HEK293T (cell line): Measurements from ENCODE around the gene EGLN2.
"Not testable (repeated sequence)": the region's sequence is repeated elsewhere in the genome, so short reads cannot be mapped to it uniquely, and the experiment has no call there.

Experiments
- CTCF ChIA-PET: fragments of 350-600 bp; formaldehyde crosslinking; extraction: SDS; loops from one replicate; lab custom pipeline; 2021; ENCODE audit warnings: antibody characterized with exemption, inconsistent platforms; lab: Yijun Ruan, JAX
- POLR2A ChIA-PET: fragments of 350-600 bp; formaldehyde crosslinking; extraction: SDS; loops from one replicate; lab custom pipeline; 2020; ENCODE audit warnings: antibody characterized with exemption, inconsistent platforms; lab: Yijun Ruan, JAX
- DNase-seq: peaks from one replicate; pipeline ENCODE4 v3.0.0; 2012; ENCODE audit warnings: mixed read lengths; ENCODE audit errors: extremely low spot score
- ARNT ChIP-seq: fragments of 450-650 bp; IDR thresholded peaks from 2 replicates; pipeline ENCODE4 v1.6.1; 2017; ENCODE audit warnings: mild to moderate bottlenecking
- BHLHE40 ChIP-seq: fragments of 450-650 bp; IDR thresholded peaks from 2 replicates; pipeline ENCODE4 v1.6.1; 2016; ENCODE audit warnings: mild to moderate bottlenecking, moderate library complexity, borderline replicate concordance
- CTBP1 ChIP-seq: fragments of 450-650 bp; IDR thresholded peaks from 2 replicates; pipeline ENCODE4 v1.6.1; 2016; ENCODE audit warnings: borderline replicate concordance
- ELF4 ChIP-seq: fragments of 450-650 bp; IDR thresholded peaks from 2 replicates; pipeline ENCODE4 v1.6.1; 2017; ENCODE audit warnings: antibody characterized with exemption
- FOXA1 ChIP-seq: fragments of 450-650 bp; IDR thresholded peaks from 2 replicates; pipeline ENCODE4 v1.6.1; 2016; ENCODE audit warnings: mild to moderate bottlenecking
- FOXM1 ChIP-seq: fragments of 450-650 bp; IDR thresholded peaks from 2 replicates; pipeline ENCODE4 v1.6.1; 2017; ENCODE audit warnings: mild to moderate bottlenecking, borderline replicate concordance
- HDGF ChIP-seq: fragments of 450-650 bp; IDR thresholded peaks from 2 replicates; pipeline ENCODE4 v1.6.1; 2017; ENCODE audit warnings: antibody characterized with exemption, borderline replicate concordance
- L3MBTL2 ChIP-seq: fragments of 450-650 bp; conservative IDR thresholded peaks from 2 replicates; pipeline ENCODE4 v1.6.1; 2016; ENCODE audit warnings: mild to moderate bottlenecking
- LEF1 ChIP-seq: fragments of 450-650 bp; IDR thresholded peaks from 2 replicates; pipeline ENCODE4 v1.6.1; 2017; ENCODE audit warnings: mild to moderate bottlenecking, borderline replicate concordance
- NFRKB ChIP-seq: fragments of 450-650 bp; IDR thresholded peaks from 2 replicates; pipeline ENCODE4 v1.6.1; 2016; ENCODE audit warnings: mild to moderate bottlenecking, moderate library complexity
- SP1 ChIP-seq: fragments of 450-650 bp; IDR thresholded peaks from 2 replicates; pipeline ENCODE4 v1.6.1; 2017
- SUZ12 ChIP-seq: fragments of 450-650 bp; IDR thresholded peaks from 2 replicates; pipeline ENCODE4 v1.6.1; 2016; ENCODE audit warnings: mild to moderate bottlenecking
- TARDBP ChIP-seq: fragments of 450-650 bp; IDR thresholded peaks from 2 replicates; pipeline ENCODE4 v1.6.1; 2016
- ZNF384 ChIP-seq: fragments of 450-650 bp; IDR thresholded peaks from 2 replicates; pipeline ENCODE4 v1.6.1; 2016
- TF ChIP-seq, protein P1 (sequence below): fragments of 450-650 bp; IDR thresholded peaks from 2 replicates; pipeline ENCODE4 v1.6.1; 2016

Gene EGLN2

DNA sequence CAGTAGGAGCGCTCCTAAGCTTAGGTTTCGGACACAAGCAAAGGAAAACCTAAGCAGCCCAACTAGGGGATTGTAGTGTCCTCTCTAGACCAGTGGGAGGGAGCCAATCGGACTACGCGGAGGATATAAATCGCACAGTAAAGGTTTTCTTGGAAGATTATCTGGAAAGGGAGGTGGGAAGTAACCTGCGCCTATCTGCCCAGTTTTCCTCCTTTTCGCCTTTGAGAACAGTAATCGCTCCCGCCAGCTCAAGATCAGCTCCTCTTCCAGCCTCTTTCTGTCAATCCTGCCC is 21.4 kb upstream of the EGLN2 start:
- CTCF ChIA-PET: interaction anchor here (1.3 to 1.7 kb wide), 3 partner anchors 21 to 29 kb away, joined by 3 to 17 read pairs (median 4); partner anchors contain the start of gene EGLN2
- POLR2A ChIA-PET: interaction anchor here (1.0 to 3.6 kb wide), 7 partner anchors 9 to 114 kb away, joined by 3 to 55 read pairs (median 8); partner anchors contain the start of genes ACTMAP, EGLN2 and SNRPA
- TF ChIP-seq BHLHE40 (no peak), CTBP1 (no peak)
- DNase-seq: no peak

DNA sequence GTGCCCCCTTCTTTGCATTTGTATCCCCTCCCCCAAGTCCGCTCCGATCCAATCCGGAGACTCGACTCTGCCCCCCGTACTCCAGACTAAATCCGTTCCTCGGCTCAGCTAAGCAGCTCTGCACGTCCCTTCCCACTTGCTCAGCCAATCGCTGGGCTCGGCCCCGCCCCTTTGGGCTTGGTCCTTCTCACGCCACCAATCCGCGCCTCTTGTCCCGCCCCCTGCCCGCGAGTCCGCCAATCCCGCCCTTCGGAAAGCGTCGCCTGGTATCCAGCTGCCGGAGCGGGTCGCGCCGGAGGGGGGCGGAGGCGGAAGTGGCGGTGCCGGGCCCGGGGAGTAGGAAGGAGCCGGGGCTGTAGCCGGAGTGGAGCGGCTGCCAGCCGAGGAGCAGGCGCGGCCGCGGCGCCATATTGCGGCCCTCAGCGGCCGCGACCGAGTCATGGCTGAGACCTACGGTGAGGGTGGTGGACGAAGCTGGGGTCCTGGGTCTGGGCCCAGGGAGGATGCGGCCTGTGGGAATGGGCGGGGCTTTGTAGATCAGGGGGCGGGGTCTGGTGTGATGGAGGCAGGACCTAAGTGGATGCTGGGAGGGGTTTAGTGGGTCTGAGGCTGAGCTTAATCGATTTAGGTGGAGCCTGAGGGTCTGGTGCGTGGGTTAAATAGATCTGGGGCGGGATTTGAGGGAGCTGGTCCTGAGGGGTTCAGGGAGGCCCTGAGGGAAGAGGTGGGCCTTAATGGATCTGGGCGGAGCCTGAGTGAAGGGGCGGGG is 20.9 kb upstream of the EGLN2 start, which contains the start of gene RAB4B:
Gene RAB4B (plus strand): TSS at position 311 of the 769 bp plus-strand sequence. CDS start 129 bp downstream, at position 440.
- ChIA-PET CTCF (interaction anchor here (1.3 to 1.7 kb wide), 3 partner anchors 20 to 29 kb away, joined by 3 to 17 read pairs (median 4); partner anchors contain the start of gene EGLN2), POLR2A (interaction anchor here (1.0 to 3.6 kb wide), 9 partner anchors 8 to 486 kb away, joined by 3 to 55 read pairs (median 5); partner anchors contain the start of genes ACTMAP, COQ8B, EGLN2 and HNRNPUL1)
- peak; percentile 95 for DNase-seq
- TF ChIP-seq ELF4 (peak; percentile 90), SP1 (peak; percentile 84), L3MBTL2 (no peak), HDGF (0 out of 2 replicates have a peak, but pooled peaks have one; percentile 93), TARDBP (no peak)
- TF ChIP-seq, protein P1, sequence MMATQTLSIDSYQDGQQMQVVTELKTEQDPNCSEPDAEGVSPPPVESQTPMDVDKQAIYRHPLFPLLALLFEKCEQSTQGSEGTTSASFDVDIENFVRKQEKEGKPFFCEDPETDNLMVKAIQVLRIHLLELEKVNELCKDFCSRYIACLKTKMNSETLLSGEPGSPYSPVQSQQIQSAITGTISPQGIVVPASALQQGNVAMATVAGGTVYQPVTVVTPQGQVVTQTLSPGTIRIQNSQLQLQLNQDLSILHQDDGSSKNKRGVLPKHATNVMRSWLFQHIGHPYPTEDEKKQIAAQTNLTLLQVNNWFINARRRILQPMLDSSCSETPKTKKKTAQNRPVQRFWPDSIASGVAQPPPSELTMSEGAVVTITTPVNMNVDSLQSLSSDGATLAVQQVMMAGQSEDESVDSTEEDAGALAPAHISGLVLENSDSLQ: peak; percentile 89

DNA sequence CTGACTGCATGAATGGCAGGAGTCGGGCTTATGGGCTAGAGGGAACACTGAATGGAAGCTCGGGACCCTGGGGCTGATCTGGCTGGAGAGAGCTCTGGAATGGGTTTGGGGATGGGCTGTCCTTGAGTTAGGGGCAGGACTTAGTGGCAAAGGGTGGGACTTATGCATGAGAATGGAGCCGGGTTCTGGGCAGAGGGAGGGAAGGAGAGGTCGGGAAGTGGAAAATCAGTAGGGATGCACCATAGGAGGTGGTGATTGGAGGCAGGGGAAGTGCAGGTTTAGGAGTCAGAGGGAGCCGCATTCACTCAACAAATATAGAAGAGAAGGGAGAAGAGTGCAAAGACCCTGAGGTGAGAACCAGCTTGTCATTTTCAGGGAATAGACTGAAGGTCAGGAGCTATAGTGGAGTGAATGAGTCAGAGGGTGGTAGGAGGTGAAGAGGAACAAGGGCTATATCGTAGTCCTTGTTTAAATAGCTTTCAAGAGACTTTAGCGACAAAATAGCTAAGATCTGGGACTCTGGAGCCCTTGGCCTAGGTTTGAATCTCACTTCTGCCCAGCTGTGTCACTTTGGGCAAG is 20.2 kb upstream of the EGLN2 start:
- ChIA-PET POLR2A (interaction anchor here (1.0 to 3.6 kb wide), 8 partner anchors 8 to 485 kb away, joined by 3 to 55 read pairs (median 5); partner anchors contain the start of genes ACTMAP, COQ8B, EGLN2 and HNRNPUL1), CTCF (interaction anchor here (1.3 to 1.7 kb wide), 2 partner anchors 19 to 28 kb away, joined by 4 to 17 read pairs; partner anchors contain the start of gene EGLN2)
- no peak for DNase-seq
- no peak for TF ChIP-seq CTBP1
- TF ChIP-seq, protein P1: peak; percentile 95

DNA sequence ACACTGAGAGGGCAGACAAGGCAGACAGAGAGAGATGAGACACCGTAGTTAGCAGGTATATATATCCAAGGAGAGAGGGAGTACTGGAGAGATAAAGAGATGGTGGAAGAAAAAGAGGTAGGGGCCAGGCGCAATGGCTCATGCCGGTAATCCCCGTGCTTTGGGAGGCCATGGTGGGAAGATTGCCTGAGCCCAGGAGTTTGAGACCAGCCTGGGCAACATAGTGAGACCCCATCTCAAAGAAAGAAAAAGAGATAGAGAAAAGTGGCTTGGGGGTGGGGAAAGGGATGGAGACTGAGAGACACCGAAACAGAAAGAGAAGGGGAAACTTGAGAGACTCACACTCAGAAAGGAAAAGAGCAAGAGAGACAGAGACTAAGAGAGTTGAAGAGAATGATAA is 18.4 kb upstream of the EGLN2 start:
- no peak for TF ChIP-seq HDGF
- TF ChIP-seq L3MBTL2: no peak
- no peak for TF ChIP-seq ZNF384
- no peak for TF ChIP-seq ARNT
- TF ChIP-seq FOXM1: no peak
- TF ChIP-seq ELF4: no peak
- no peak for TF ChIP-seq NFRKB
- no peak for TF ChIP-seq LEF1
- no peak for TF ChIP-seq FOXA1
- TF ChIP-seq SUZ12: no peak
- TF ChIP-seq BHLHE40: no peak
- TF ChIP-seq TARDBP: no peak
- TF ChIP-seq SP1: no peak
- DNase-seq: no peak
- CTCF ChIA-PET: no interaction called here
- POLR2A ChIA-PET: interaction anchor here (1.4 kb wide), 1 partner anchor 30 kb away, joined by 3 read pairs; the partner anchor contains the start of gene ACTMAP

DNA sequence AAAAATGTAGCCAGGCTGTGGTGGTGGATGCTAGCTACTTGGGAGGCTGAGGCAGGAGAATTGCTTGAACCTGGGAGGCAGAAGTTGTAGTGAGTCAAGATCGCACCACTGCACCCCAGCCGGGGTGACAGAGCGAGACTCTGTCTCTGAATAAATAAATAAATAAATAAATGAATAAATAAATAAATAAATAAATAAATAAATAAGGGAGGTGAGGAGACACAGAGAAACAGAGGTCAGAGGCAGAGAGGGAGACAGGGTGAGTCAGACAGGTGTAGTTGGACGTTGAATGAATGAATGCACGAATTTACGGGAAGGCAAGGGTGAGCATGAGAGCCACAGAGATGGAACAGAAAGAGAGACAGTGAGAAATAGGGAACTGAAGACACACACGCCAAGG is 17.9 kb upstream of the EGLN2 start:
- ChIA-PET CTCF (no interaction called here), POLR2A (interaction anchor here (1.4 kb wide), 1 partner anchor 31 kb away, joined by 3 read pairs; the partner anchor contains the start of gene ACTMAP)
- TF ChIP-seq L3MBTL2: no peak
- TF ChIP-seq TARDBP: no peak
- no peak for TF ChIP-seq SP1

DNA sequence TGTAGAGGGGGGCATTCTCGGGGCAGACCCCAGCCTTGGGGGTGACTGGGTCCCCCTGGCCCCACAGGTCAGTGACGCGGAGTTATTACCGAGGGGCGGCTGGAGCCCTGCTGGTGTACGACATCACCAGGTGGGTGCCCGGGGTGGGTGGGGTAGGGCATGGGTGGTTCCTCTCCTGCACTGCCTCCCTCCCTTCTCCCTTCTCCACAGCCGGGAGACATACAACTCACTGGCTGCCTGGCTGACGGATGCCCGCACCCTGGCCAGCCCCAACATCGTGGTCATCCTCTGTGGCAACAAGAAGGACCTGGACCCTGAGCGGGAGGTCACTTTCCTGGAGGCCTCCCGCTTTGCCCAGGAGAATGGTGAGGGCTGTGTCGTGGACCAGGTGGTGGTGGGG is 15.3 kb upstream of the EGLN2 start:
- no peak for TF ChIP-seq L3MBTL2
- TF ChIP-seq ELF4: no peak
- TF ChIP-seq HDGF: no peak
- no peak for TF ChIP-seq SP1
- ChIA-PET CTCF (no interaction called here), POLR2A (no interaction called here)
- no peak for DNase-seq

More for the DNA sequence above, 17.9 kb upstream of the EGLN2 start:
- DNase-seq: no peak

DNA sequence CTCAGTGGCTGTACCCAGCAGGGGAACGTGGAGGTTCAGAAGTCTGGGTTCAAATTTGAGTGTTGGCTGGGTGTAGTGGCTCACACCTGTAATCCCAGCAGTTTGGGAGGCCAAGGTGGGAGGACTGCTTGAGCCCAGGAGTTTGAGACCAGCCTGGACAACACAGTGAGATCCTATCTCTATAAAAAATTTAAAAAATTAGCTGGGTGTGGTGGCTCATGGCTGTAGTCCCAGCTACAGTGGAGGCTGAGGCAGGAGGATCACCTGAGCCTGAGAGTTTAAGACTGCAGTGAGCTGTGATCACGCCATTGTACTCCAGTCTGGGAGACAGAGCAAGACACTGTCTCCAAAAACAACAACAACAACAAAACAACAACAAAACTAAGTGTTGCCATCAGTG is 14.8 kb upstream of the EGLN2 start:
- POLR2A ChIA-PET, CTCF ChIA-PET, DNase-seq: not testable (repeated sequence)

DNA sequence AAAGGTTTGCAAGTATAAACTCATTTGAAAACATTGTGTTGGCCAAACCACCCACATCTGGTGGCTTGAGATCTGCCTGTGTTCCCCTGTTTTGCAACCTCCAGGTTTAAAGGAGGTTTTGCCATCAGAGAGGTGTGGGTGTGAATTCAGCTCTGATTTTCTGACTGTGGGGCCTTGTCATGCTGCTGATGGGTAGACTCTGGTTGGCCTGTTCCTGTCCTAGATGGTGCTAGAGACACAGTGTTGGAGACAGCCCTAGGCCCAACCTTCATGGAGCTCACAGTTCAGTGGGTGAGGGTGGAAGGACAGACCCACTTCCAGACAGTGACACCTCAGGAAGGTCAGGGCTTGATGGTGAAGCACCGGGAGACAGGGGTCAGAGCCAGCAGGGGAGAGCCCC is 13.5 kb upstream of the EGLN2 start:
- TF ChIP-seq TARDBP (no peak), BHLHE40 (no peak), SUZ12 (no peak)
- no peak for DNase-seq
- ChIA-PET CTCF (no interaction called here), POLR2A (no interaction called here)
